ENCODE results near the gene COP1. TPM values are rescaled to one million over a fixed set of nuclear protein-coding genes. Genes with fewer than 3 reads are reported as not detected.

COP1 gene
- total and polyA plus RNA-seq, 2 of the 8 experiments (the other 6 are each of a cell fraction or from before 2014, with no cell fraction given), result 26.2 to 44.9 TPM

DNA sequence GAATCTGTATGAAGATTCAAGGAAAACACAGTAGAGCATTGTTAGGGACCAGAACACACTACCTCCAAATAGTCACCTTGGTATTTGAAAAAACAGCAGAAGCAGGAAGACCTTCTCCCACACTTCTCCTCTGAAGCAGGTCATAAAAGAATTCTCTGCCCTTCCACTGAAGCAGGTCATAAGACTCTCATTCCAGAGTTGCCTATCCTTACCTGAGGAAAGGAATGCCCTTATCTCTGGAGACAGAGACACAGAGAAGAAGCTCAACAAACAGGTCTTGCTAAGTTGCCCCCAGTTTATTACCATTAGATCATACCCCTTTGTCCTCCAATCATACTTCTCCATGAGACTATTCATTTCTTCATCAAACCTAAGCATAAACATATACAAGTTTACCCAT lies 237.9 kb downstream of the COP1 start:
- CTCF ChIA-PET (ENCODE audit: partially characterized antibody), result no interaction called here
- no peak overlapping the region for H3K18ac ChIP-seq (ENCODE audit: extremely low read depth, low read length)
- TF ChIP-seq CHD2 (IDR thresholded peaks at IDR 0.05; ENCODE audit: low read length), result no peak
- TF ChIP-seq KDM5A (IDR thresholded peaks at IDR 0.05; ENCODE audit: low read length), result no peak
- TF ChIP-seq CBX8 (IDR thresholded peaks at IDR 0.05; ENCODE audit: borderline replicate concordance, low read depth, low read length), result no peak
- TF ChIP-seq SP4 (IDR thresholded peaks at IDR 0.05; ENCODE audit: low read length), result no peak
- no peak for TF ChIP-seq TEAD4 (IDR thresholded peaks at IDR 0.05; ENCODE audit: low read depth, low read length)

More for the DNA sequence above, 237.9 kb downstream of the COP1 start:
- no peak overlapping the region for H2BK5ac ChIP-seq (ENCODE audit: low read depth, low read length)
- H2BK120ac ChIP-seq (replicated peaks; ENCODE audit: low read depth, low read length), result no peak overlapping the region
- H4K8ac ChIP-seq (ENCODE audit: extremely low read depth, insufficient read depth, low read length), result no peak overlapping the region
- no peak overlapping the region for H3K14ac ChIP-seq (ENCODE audit: insufficient read length)
- no peak overlapping the region for H2BK15ac ChIP-seq (ENCODE audit: low read length)
- no peak overlapping the region for H2BK12ac ChIP-seq (ENCODE audit: low read depth, low read length)
- no peak overlapping the region for H3K9ac ChIP-seq (replicated peaks in 1 of 4; ENCODE audit: extremely low read depth in 1 of 4, low read depth in 3 of 4, low read length in 3 of 4)
- H3K9me3 ChIP-seq (ENCODE audit: insufficient read depth in 2 of 2, low read depth in 1 of 2, low read length in 1 of 2), result no peaks in the 10 kb centered on the region
- H3K79me1 ChIP-seq (ENCODE audit: low read depth, low read length), result no peaks in the 10 kb centered on the region
- no peak overlapping the region for H3K27ac ChIP-seq (ENCODE audit: low read depth, low read length)
- no peak for FAIRE-seq
- no peaks in the 10 kb centered on the region for H3K27me3 ChIP-seq (replicated peaks in 1 of 4; ENCODE audit: control insufficient read depth in 3 of 4, extremely low read depth in 1 of 4, insufficient read depth in 3 of 4, low read length in 3 of 4)
- H3K4ac ChIP-seq (replicated peaks; ENCODE audit: insufficient read length, low read depth, low read length), result no peak overlapping the region
- H4K20me1 ChIP-seq (replicated peaks in 1 of 2; ENCODE audit: control insufficient read depth in 1 of 2, insufficient read depth in 2 of 2, low read length in 2 of 2), result peaks cover 0 to 2% of the 10 kb centered on the region in 2 experiments
- peaks cover 0 to 7% (median 0%) of the 10 kb centered on the region in 4 experiments; a peak in 2 of 8 replicates for H3K36me3 ChIP-seq (ENCODE audit: control insufficient read depth in 2 of 4, insufficient read depth in 4 of 4, low read length in 3 of 4)
- H2AFZ ChIP-seq (ENCODE audit: low read length), result no peak overlapping the region
- peaks cover 0 to 6% (median 0%) of the 10 kb centered on the region in 4 experiments; a peak in 1 of 7 replicates for H3K4me1 ChIP-seq (replicated peaks in 1 of 4; ENCODE audit: control insufficient read depth in 3 of 4, insufficient read depth in 4 of 4, low read length in 3 of 4)
- no peak overlapping the region for H2BK20ac ChIP-seq (ENCODE audit: low read length)
- H2AK5ac ChIP-seq (ENCODE audit: low read depth, low read length), result no peak overlapping the region
- DNase-seq (ENCODE audit: low read depth in 1 of 2, low spot score in 2 of 2), result no peak
- H3K23me2 ChIP-seq (ENCODE audit: low read depth, low read length), result no peaks in the 10 kb centered on the region
- H4K5ac ChIP-seq (ENCODE audit: insufficient read length, low read depth, low read length), result no peak overlapping the region
- POLR2A ChIA-PET (ENCODE audit: partially characterized antibody), result no interaction called here
- H3K56ac ChIP-seq (replicated peaks; ENCODE audit: insufficient read length, low read depth, low read length), result no peak overlapping the region
- H4K91ac ChIP-seq (replicated peaks; ENCODE audit: insufficient read length, low read length), result no peak overlapping the region
- H3K79me2 ChIP-seq (ENCODE audit: control insufficient read depth in 1 of 2, insufficient read depth in 2 of 2, low read length in 2 of 2), result no peaks in the 10 kb centered on the region
- H3K23ac ChIP-seq (ENCODE audit: insufficient read length), result no peak overlapping the region
- no peak overlapping the region for H3K4me3 ChIP-seq (ENCODE audit: extremely low read depth in 1 of 4, insufficient read depth in 2 of 4, low read depth in 3 of 4, low read length in 4 of 4)
- no peak overlapping the region for H3K4me2 ChIP-seq (ENCODE audit: insufficient read depth in 1 of 2, low read depth in 2 of 2, low read length in 2 of 2)
